DND-41 (cell line): ENCODE results near the gene HPCAL1.

ENCODE experiments used
- ATAC-seq: fragments of 200-7000 bp; cut with Tn5 transposase; 3 replicates; pipeline ENCODE4 v1.9.1; 2021; ENCODE audit warnings: low read depth; ENCODE audit not compliant: insufficient read depth
- DNase-seq: peaks from one replicate; pipeline ENCODE4 v3.0.0-alpha.2; 2020
- H2AFZ ChIP-seq: 2 replicates; pipeline ENCODE4 v1.6.0; 2012; ENCODE audit warnings: low read depth, low read length
- H3K27ac ChIP-seq: 2 replicates; pipeline ENCODE4 v1.5.1; 2012; ENCODE audit warnings: low read length, inconsistent platforms
- H3K27me3 ChIP-seq: fragments of 200-600 bp; sonication (generic); 2 replicates; pipeline ENCODE4 v1.6.0; 2012; ENCODE audit warnings: low read length, mild to moderate bottlenecking, inconsistent platforms; ENCODE audit not compliant: insufficient read depth, poor library complexity
- H3K36me3 ChIP-seq: 2 replicates; pipeline ENCODE4 v1.5.1; 2012; ENCODE audit warnings: low read length, inconsistent platforms; ENCODE audit not compliant: insufficient read depth
- H3K4me1 ChIP-seq: 2 replicates; pipeline ENCODE4 v1.5.1; 2012; ENCODE audit warnings: mild to moderate bottlenecking, low read length; ENCODE audit not compliant: insufficient read depth
- H3K4me2 ChIP-seq: 2 replicates; pipeline ENCODE4 v1.6.0; 2012; ENCODE audit warnings: mild to moderate bottlenecking, moderate library complexity, low read length, inconsistent platforms; ENCODE audit not compliant: insufficient read depth
- H3K4me3 ChIP-seq, 2 experiments: fragments of 200-600 bp in 1 of 2; shearing (Covaris generic) in 1 of 2; 2 replicates each; pipeline ENCODE4 v1.5.1; 2012 to 2016; ENCODE audit warnings: inconsistent platforms in 2 of 2, low read length in 2 of 2, mild to moderate bottlenecking in 2 of 2, low read depth in 1 of 2, moderate library complexity in 1 of 2
- H3K79me2 ChIP-seq: 2 replicates; pipeline ENCODE4 v1.6.0; 2012; ENCODE audit warnings: low read length, inconsistent platforms; ENCODE audit not compliant: insufficient read depth
- H3K9ac ChIP-seq: 2 replicates; pipeline ENCODE4 v1.6.0; 2012; ENCODE audit warnings: low read depth, mild to moderate bottlenecking, inconsistent platforms, low read length, moderate library complexity
- H3K9me3 ChIP-seq: 2 replicates; pipeline ENCODE4 v1.5.1; 2012; ENCODE audit warnings: low read length, moderate library complexity, mild to moderate bottlenecking, inconsistent platforms; ENCODE audit not compliant: insufficient read depth, severe bottlenecking
- H4K20me1 ChIP-seq: 2 replicates; pipeline ENCODE4 v1.6.0; 2012; ENCODE audit warnings: low read length; ENCODE audit not compliant: insufficient read depth
- CTCF ChIP-seq: IDR thresholded peaks from 2 replicates; pipeline ENCODE4 v1.5.1; 2012; ENCODE audit warnings: borderline replicate concordance, low read length, moderate library complexity, mild to moderate bottlenecking; ENCODE audit not compliant: poor library complexity, severe bottlenecking; ENCODE audit errors: extremely low read depth
- EZH2 ChIP-seq: IDR thresholded peaks from 3 replicates; pipeline ENCODE4 v1.6.1; 2012; ENCODE audit warnings: borderline replicate concordance, low read depth, mild to moderate bottlenecking, moderate library complexity, low read length, inconsistent platforms; ENCODE audit not compliant: severe bottlenecking

The HPCAL1 gene

GRCh38 chr2:10326707-10327594, 24.2 kb downstream of the HPCAL1 start:
- Histone ChIP-seq H3K4me3 (no peak overlapping the region), H3K27me3 (no peaks in the 10 kb centered on the region), H4K20me1 (peaks cover 45% of the 10 kb centered on the region), H3K36me3 (no peaks in the 10 kb centered on the region), H3K4me2 (no peak overlapping the region), H3K27ac (no peak overlapping the region), H3K9me3 (no peaks in the 10 kb centered on the region), H3K9ac (no peak overlapping the region), H3K79me2 (no peaks in the 10 kb centered on the region), H3K4me1 (peaks cover 25% of the 10 kb centered on the region), H2AFZ (no peak overlapping the region)
- DNase-seq (no peak), ATAC-seq (no peak)
- TF ChIP-seq CTCF (no peak), EZH2 (no peak)

GRCh38 chr2:10327896-10328669, 25.4 kb downstream of the HPCAL1 start:
- H4K20me1 ChIP-seq, result peaks cover 47% of the 10 kb centered on the region
- no peak overlapping the region for H3K27ac ChIP-seq
- no peaks in the 10 kb centered on the region for H3K36me3 ChIP-seq
- no peak overlapping the region for H3K4me2 ChIP-seq
- TF ChIP-seq EZH2 (no peak), CTCF (no peak)
- no peaks in the 10 kb centered on the region for H3K27me3 ChIP-seq
- H2AFZ ChIP-seq, result no peak overlapping the region
- H3K9ac ChIP-seq, result no peak overlapping the region
- no peaks in the 10 kb centered on the region for H3K9me3 ChIP-seq
- H3K4me1 ChIP-seq, result peaks cover 25% of the 10 kb centered on the region
- H3K4me3 ChIP-seq, result no peak overlapping the region
- ATAC-seq (no peak), DNase-seq (no peak)
- no peaks in the 10 kb centered on the region for H3K79me2 ChIP-seq

- Histone ChIP-seq H3K27me3 (no peaks in the 10 kb centered on the region), H3K9me3 (no peaks in the 10 kb centered on the region), H3K4me3 (no peak overlapping the region), H3K27ac (no peak overlapping the region), H3K79me2 (no peaks in the 10 kb centered on the region), H3K4me1 (peaks cover 25% of the 10 kb centered on the region), H3K36me3 (no peaks in the 10 kb centered on the region), H2AFZ (no peak overlapping the region), H3K4me2 (no peak overlapping the region), H3K9ac (no peak overlapping the region), H4K20me1 (peaks cover 47% of the 10 kb centered on the region)
- no peak for TF ChIP-seq CTCF
- TF ChIP-seq EZH2, result no peak
- DNase-seq (no peak), ATAC-seq (no peak)
These were observed 26.2 kb downstream of the HPCAL1 start for GRCh38 chr2:10328670-10329579.
